DMS114 treated with DMSO at 0.1 percent for 48 hours (cell line): ENCODE measurements around the gene WDFY3.

Experiments
- DNase-seq: peaks from one replicate; lab custom pipeline; 2025; ENCODE audit not compliant: unreplicated experiment; lab: John Stamatoyannopoulos, UW

WDFY3 gene

GRCh38 chr4:84966382-84967242 lies at the start of gene WDFY3:
WDFY3 (minus strand) TSS chr4:84966690; CDS start chr4:84860591, 106,099 bp downstream.
- peak; percentile 75 for DNase-seq

GRCh38 chr4:85005865-85006377 lies 39.4 kb upstream of the WDFY3 start:
- DNase-seq: no peak

GRCh38 chr4:85000343-85000742 lies 33.9 kb upstream of the WDFY3 start:
- DNase-seq: no peak

GRCh38 chr4:84995386-84995785 lies 28.9 kb upstream of the WDFY3 start:
- DNase-seq: no peak

- no peak for DNase-seq
Measured at GRCh38 chr4:84994280-84994679, 27.8 kb upstream of the WDFY3 start.

- no peak for DNase-seq
Measured at GRCh38 chr4:84985952-84986351, 19.5 kb upstream of the WDFY3 start.

- DNase-seq: no peak
Measured at GRCh38 chr4:84977396-84977795, 10.9 kb upstream of the WDFY3 start.

GRCh38 chr4:84973856-84974255 lies 7.4 kb upstream of the WDFY3 start:
- no peak for DNase-seq

GRCh38 chr4:84971319-84971932 lies 4.9 kb upstream of the WDFY3 start:
- DNase-seq: peak; percentile 34

GRCh38 chr4:84968925-84969324 lies 2.4 kb upstream of the WDFY3 start:
- no peak for DNase-seq

- DNase-seq: no peak
Measured at GRCh38 chr4:84967243-84967690, 777 bp upstream of the WDFY3 start.

GRCh38 chr4:84965553-84966381 lies 723 bp downstream of the WDFY3 start:
- no peak for DNase-seq

GRCh38 chr4:84964995-84965552 lies 1.4 kb downstream of the WDFY3 start:
- DNase-seq: no peak

- DNase-seq: no peak
Measured at GRCh38 chr4:84962102-84962501, 4.4 kb downstream of the WDFY3 start.

- DNase-seq: no peak
Measured at GRCh38 chr4:84958434-84958833, 8.1 kb downstream of the WDFY3 start.

- no peak for DNase-seq
Measured at GRCh38 chr4:84957514-84958420, 8.7 kb downstream of the WDFY3 start.

- DNase-seq: no peak
Measured at GRCh38 chr4:84956014-84956413, 10.5 kb downstream of the WDFY3 start.

- DNase-seq: no peak
Measured at GRCh38 chr4:84954982-84955567, 11.4 kb downstream of the WDFY3 start.

- DNase-seq: no peak
Measured at GRCh38 chr4:84952776-84953175, 13.7 kb downstream of the WDFY3 start.

GRCh38 chr4:84952004-84952403 lies 14.5 kb downstream of the WDFY3 start:
- DNase-seq: no peak
